Liver (tissue), 9 donors: ENCODE data around the gene PDIA4. TPM values are rescaled to one million over a fixed set of nuclear protein-coding genes. Genes with fewer than 3 reads are reported as not detected.

Experiments used
- DNase-seq: peaks from one replicate; pipeline ENCODE4 v3.0.0-alpha.2; 2017; ENCODE audit warnings: low spot score
- H3K27ac ChIP-seq, 2 donors: one replicate each; pipeline ENCODE4 v1.7.0; 2013; ENCODE audit warnings: inconsistent platforms in 2 of 2, low read length in 2 of 2, control low read depth in 1 of 2, low read depth in 1 of 2, mild to moderate bottlenecking in 1 of 2
- H3K27me3 ChIP-seq, 4 donors: one replicate each; pipeline versions ENCODE4 v1.6.1 to v1.7.0; 2013; ENCODE audit warnings: low read length in 3 of 4, inconsistent platforms in 1 of 4, mild to moderate bottlenecking in 1 of 4, moderate library complexity in 1 of 4; ENCODE audit not compliant: control insufficient read depth in 4 of 4, insufficient read depth in 4 of 4
- H3K36me3 ChIP-seq, 4 donors: one replicate each; pipeline versions ENCODE4 v1.6.1 to v1.7.0; 2013; ENCODE audit warnings: low read length in 3 of 4, mild to moderate bottlenecking in 3 of 4, low read depth in 1 of 4, moderate library complexity in 1 of 4; ENCODE audit not compliant: control insufficient read depth in 4 of 4, insufficient read depth in 3 of 4
- H3K4me1 ChIP-seq, 4 donors: one replicate each; pipeline versions ENCODE4 v1.6.1 to v1.7.0; 2013; ENCODE audit warnings: low read length in 3 of 4, mild to moderate bottlenecking in 3 of 4, moderate library complexity in 1 of 4; ENCODE audit not compliant: control insufficient read depth in 4 of 4, insufficient read depth in 4 of 4
- H3K4me3 ChIP-seq, 3 donors: one replicate each; pipeline versions ENCODE4 v1.6.1 to v1.7.0; 2013; ENCODE audit warnings: low read length in 3 of 3, control low read depth in 1 of 3, low read depth in 1 of 3, mild to moderate bottlenecking in 1 of 3
- H3K9ac ChIP-seq, 2 donors: one replicate each; pipeline ENCODE4 v1.7.0; 2013; ENCODE audit warnings: low read length in 2 of 2, mild to moderate bottlenecking in 2 of 2, moderate library complexity in 2 of 2, control low read depth in 1 of 2, low read depth in 1 of 2
- H3K9me3 ChIP-seq, 4 donors: one replicate each; pipeline versions ENCODE4 v1.6.1 to v1.7.0; 2013; ENCODE audit warnings: low read length in 3 of 4; ENCODE audit not compliant: control insufficient read depth in 4 of 4
- CTCF ChIP-seq: fragments of 150-350 bp; IDR thresholded peaks from 2 replicates; pipeline ENCODE4 v1.5.1; 2017; ENCODE audit warnings: improper control_type of control experiment, low read depth, low read length; ENCODE audit not compliant: missing input control
- EGR1 ChIP-seq, 2 donors: IDR thresholded peaks; 2 replicates each; pipeline ENCODE4 v1.6.1; 2016 to 2018; ENCODE audit warnings: antibody characterized with exemption in 2 of 2, low read depth in 2 of 2
- FOXA1 ChIP-seq: IDR thresholded peaks from 2 replicates; pipeline ENCODE4 v1.6.1; 2016; ENCODE audit warnings: antibody characterized with exemption
- GABPA ChIP-seq, 2 donors: IDR thresholded peaks in 1 of 2; conservative IDR thresholded peaks in 1 of 2; 2 replicates each; pipeline ENCODE4 v1.6.1; 2016; ENCODE audit warnings: antibody characterized with exemption in 2 of 2, mild to moderate bottlenecking in 1 of 2, moderate library complexity in 1 of 2
- HNF4A ChIP-seq, 2 donors: conservative IDR thresholded peaks; 2 replicates each; pipeline ENCODE4 v1.6.1; 2016; ENCODE audit warnings: antibody characterized with exemption in 2 of 2, mild to moderate bottlenecking in 2 of 2
- HNF4G ChIP-seq: IDR thresholded peaks from 2 replicates; pipeline ENCODE4 v1.6.1; 2016; ENCODE audit warnings: antibody characterized with exemption
- MAX ChIP-seq: IDR thresholded peaks from 2 replicates; pipeline ENCODE4 v1.6.1; 2016; ENCODE audit warnings: antibody characterized with exemption
- NR2F2 ChIP-seq: IDR thresholded peaks from 2 replicates; pipeline ENCODE4 v1.6.1; 2016; ENCODE audit warnings: antibody characterized with exemption
- RAD21 ChIP-seq, 2 donors: IDR thresholded peaks; 2 replicates each; pipeline ENCODE4 v1.6.1; 2016; ENCODE audit warnings: antibody characterized with exemption in 2 of 2, mild to moderate bottlenecking in 2 of 2
- REST ChIP-seq: IDR thresholded peaks from 2 replicates; pipeline ENCODE4 v1.6.1; 2016; ENCODE audit warnings: antibody characterized with exemption, mild to moderate bottlenecking
- TAF1 ChIP-seq: conservative IDR thresholded peaks from 2 replicates; pipeline ENCODE4 v1.6.1; 2016; ENCODE audit warnings: antibody characterized with exemption, mild to moderate bottlenecking
- YY1 ChIP-seq: IDR thresholded peaks from 2 replicates; pipeline ENCODE4 v1.6.1; 2016; ENCODE audit warnings: antibody characterized with exemption, mild to moderate bottlenecking
- WGBS: extraction: QIAGEN DNeasy Blood & Tissue Kit; methylation state at CpG from one replicate; pipeline ENCODE4 v1.1.7; 2013; 5-methylcytosine and 5-hydroxymethylcytosine counted together
- polyA plus RNA-seq, 2 donors: library from polyadenylated mRNA; stranded (reverse) in 1 of 2; unstranded in 1 of 2; fragments of 200-250 nt in 1 of 2; fragments of >200 nt in 1 of 2; fragmentation: Nextera tagmentation in 1 of 2; extraction: Ambion mirVana in 1 of 2; gene quantifications; one replicate each; pipeline versions ENCODE4 v1.2.1 to v1.2.3, GENCODE V29; 2013 to 2015
- total RNA-seq, 2 donors: library from RNA; depleted of rRNA; stranded (reverse); fragments of >200 nt; gene quantifications; one replicate each; pipeline ENCODE4 v1.2.3, GENCODE V29; 2014
- TF ChIP-seq, protein P1 (sequence below): IDR thresholded peaks from 2 replicates; pipeline ENCODE4 v1.6.1; 2016; ENCODE audit warnings: antibody characterized with exemption
- donor health status: healthy.
- donor health status: healthy.
- donor health status: healthy.
- donor health status: healthy.
- donor health status: healthy.

Gene PDIA4
- total and polyA plus RNA-seq, 4 donors = 133 to 502 (median 233) TPM

DNA sequence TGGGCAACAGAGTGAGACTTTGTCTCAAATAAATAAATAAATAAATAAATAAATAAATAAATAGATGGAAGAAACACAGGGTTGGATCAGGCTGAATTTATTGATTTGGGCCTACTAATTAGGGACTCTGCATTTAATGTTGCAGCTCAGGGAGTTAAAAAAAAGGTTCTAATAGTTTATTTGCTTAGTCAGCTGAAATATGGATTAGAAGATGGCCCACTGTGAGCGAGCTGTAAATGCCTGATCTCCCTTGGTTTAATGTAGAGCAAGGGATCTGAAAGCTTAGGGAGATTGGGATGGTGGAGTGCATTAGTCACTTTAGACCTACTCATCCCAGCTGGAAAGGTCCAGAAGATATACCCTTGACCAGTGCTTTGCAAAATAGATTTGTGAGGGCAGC, 25.1 kb upstream of the PDIA4 start:
- Histone ChIP-seq H3K27me3 (no peaks in the 10 kb centered on the region), H3K9ac (no peak overlapping the region), H3K9me3 (no peaks in the 10 kb centered on the region), H3K27ac (no peak overlapping the region), H3K36me3 (no peaks in the 10 kb centered on the region), H3K4me1 (no peaks in the 10 kb centered on the region), H3K4me3 (no peak overlapping the region)
- no peak for TF ChIP-seq YY1
- DNase-seq = no peak
- 94% methylated on average over 1 of the region's 1 CpG for WGBS

DNA sequence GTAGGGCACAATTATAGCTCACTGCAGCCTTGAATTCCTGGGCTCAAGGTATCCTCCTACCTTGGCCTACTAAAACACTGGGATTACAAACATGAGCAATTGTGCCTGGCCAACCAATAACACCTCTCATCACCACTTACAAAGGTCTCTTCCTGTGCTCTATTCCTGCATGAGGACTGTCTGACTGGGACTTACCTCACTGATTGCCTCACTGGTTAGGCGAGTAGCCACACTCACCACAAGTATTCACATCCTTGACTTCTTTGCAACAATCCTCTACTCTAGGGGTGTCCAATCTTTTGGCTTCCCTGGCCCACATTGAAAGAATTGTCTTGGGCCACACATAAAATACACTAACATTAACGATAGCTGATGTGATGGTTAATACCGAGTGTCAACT, 22.6 kb upstream of the PDIA4 start:
- no peak overlapping the region for H3K27ac ChIP-seq
- H3K4me3 ChIP-seq = no peak overlapping the region
- H3K4me1 ChIP-seq = no peaks in the 10 kb centered on the region
- no peak overlapping the region for H3K9ac ChIP-seq
- H3K9me3 ChIP-seq = no peaks in the 10 kb centered on the region
- WGBS = 91% methylated on average over 3 of the region's 3 CpGs
- DNase-seq = no peak
- no peaks in the 10 kb centered on the region for H3K36me3 ChIP-seq
- no peaks in the 10 kb centered on the region for H3K27me3 ChIP-seq
- TF ChIP-seq HNF4G (no peak), HNF4A (conservative IDR thresholded peaks at IDR 0.05) (no peak), FOXA1 (no peak), RAD21 (IDR thresholded peaks at IDR 0.05) (no peak), GABPA (IDR thresholded peaks at IDR 0.05 in 1 of 2, conservative IDR thresholded peaks at IDR 0.05 in 1 of 2) (no peak), TAF1 (no peak), MAX (no peak), CTCF (no peak), NR2F2 (no peak), REST (no peak), EGR1 (IDR thresholded peaks at IDR 0.05; ENCODE audit: low read depth in 2 of 2) (no peak)
- TF ChIP-seq, protein P1, sequence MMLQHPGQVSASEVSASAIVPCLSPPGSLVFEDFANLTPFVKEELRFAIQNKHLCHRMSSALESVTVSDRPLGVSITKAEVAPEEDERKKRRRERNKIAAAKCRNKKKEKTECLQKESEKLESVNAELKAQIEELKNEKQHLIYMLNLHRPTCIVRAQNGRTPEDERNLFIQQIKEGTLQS = no peak

DNA sequence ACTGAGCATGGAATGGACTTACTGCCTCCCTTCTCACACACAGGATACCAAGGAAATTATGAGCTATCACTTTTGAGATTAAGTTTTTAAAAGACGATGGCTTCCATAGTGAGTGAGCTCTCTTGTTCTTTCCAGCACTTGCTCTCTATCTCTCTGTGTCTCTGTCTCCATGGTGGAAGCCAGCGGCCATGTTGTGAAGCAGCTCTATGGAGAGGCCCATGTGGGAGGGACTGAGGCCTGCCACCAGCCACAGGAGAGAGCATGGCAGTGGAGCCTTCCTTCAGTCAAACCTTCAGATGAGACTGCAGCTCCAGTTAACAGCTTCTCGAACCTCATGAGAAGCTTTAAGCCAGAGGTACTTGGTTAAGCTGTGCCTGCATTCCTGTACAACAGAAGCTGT, 20.5 kb upstream of the PDIA4 start:
- H3K9me3 ChIP-seq = no peaks in the 10 kb centered on the region
- no peaks in the 10 kb centered on the region for H3K4me1 ChIP-seq
- H3K27me3 ChIP-seq = no peaks in the 10 kb centered on the region
- H3K9ac ChIP-seq = no peak overlapping the region
- TF ChIP-seq GABPA (IDR thresholded peaks at IDR 0.05 in 1 of 2, conservative IDR thresholded peaks at IDR 0.05 in 1 of 2) (no peak), EGR1 (IDR thresholded peaks at IDR 0.05; ENCODE audit: low read depth in 2 of 2) (no peak), HNF4G (no peak)
- WGBS = 91% methylated on average over 3 of the region's 3 CpGs
- no peak for DNase-seq
- H3K27ac ChIP-seq = no peak overlapping the region
- no peak overlapping the region for H3K4me3 ChIP-seq
- no peaks in the 10 kb centered on the region for H3K36me3 ChIP-seq
